Osteocyte (in vitro differentiated cells): Measurements from ENCODE around the gene USH1G. TPM values are rescaled to one million over a fixed set of nuclear protein-coding genes. Genes with fewer than 3 reads are reported as not detected.
"Not testable (repeated sequence)": the region's sequence is repeated elsewhere in the genome, so short reads cannot be mapped to it uniquely, and the experiment has no call there.

Source experiments
- DNase-seq: peaks from one replicate; pipeline ENCODE4 v3.0.0; 2021; ENCODE audit warnings: mixed read lengths; ENCODE audit not compliant: unreplicated experiment; ENCODE audit errors: extremely low spot score
- H3K27ac Mint-ChIP-seq: one replicate; pipeline ENCODE4 v1.8.0; 2021; ENCODE audit warnings: mild to moderate bottlenecking, mixed read lengths; ENCODE audit not compliant: unreplicated experiment
- H3K27me3 Mint-ChIP-seq: one replicate; pipeline ENCODE4 v1.8.0; 2021; ENCODE audit warnings: mixed read lengths; ENCODE audit not compliant: unreplicated experiment
- H3K36me3 Mint-ChIP-seq: one replicate; pipeline ENCODE4 v1.8.0; 2021; ENCODE audit warnings: mixed read lengths; ENCODE audit not compliant: unreplicated experiment
- H3K4me1 Mint-ChIP-seq: one replicate; pipeline ENCODE4 v1.8.0; 2021; ENCODE audit warnings: mixed read lengths; ENCODE audit not compliant: unreplicated experiment
- H3K4me3 Mint-ChIP-seq: one replicate; pipeline ENCODE4 v1.8.0; 2021; ENCODE audit warnings: mild to moderate bottlenecking, moderate library complexity, mixed read lengths; ENCODE audit not compliant: unreplicated experiment
- H3K9me3 Mint-ChIP-seq: one replicate; pipeline ENCODE4 v1.8.0; 2021; ENCODE audit warnings: mixed read lengths; ENCODE audit not compliant: unreplicated experiment
- total RNA-seq: library from RNA; stranded (reverse); gene quantifications from 2 replicates; pipeline ENCODE4 v1.2.1, GENCODE V29; 2021
- TF ChIP-seq, protein P1 (sequence below): fragments of 200-600 bp; sonication (generic); IDR thresholded peaks from 2 replicates; pipeline ENCODE4 v1.5.0; 2021; ENCODE audit warnings: antibody characterized with exemption, mild to moderate bottlenecking, moderate library complexity

USH1G gene
- total RNA-seq, 1 donor from 2014 or later: not detected

DNA sequence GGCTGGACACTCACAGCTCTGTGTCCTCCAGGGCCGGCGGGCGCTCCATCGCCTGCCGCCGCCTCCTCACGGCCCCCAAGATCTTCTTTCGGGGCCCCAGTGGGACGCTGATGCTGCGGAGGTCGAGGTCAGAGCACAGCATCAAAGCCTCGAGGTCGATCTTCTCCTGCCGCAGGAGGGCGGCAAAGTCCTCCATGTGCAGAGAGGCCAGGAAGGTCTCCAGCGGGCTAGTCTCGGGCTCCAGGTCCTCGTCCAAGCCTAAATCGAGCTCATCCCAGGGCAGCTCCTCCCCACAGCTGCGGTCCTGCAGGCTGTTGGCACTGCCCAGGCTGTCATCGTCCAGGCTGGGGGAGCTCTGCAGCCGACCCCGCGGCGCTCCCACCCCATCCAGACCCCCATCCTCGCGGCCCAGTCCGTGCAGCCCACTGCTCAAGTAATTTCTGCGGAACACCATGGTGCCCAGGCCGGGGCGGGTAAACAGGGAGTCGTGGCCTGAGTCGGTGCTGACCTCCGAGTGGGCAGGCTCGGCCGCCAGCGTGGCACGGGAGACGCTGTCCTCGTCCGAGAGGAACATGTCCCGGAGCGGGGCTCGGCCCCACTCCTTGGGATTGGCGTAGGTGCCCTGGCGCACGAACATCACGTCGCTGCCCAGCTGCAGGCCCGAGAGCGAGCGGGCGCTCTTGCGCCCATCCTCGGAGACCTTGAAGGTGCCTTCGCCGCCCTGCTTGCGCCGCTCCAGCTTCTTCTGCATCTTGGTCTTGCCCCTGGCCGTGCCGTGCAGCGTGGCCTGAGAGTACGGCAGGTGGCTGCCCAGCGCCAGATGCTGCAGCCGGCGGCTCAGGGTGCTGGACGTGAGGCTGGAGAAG, 3.4 kb downstream of the USH1G start:
- Mint-ChIP-seq H3K27ac (no peak overlapping the region), H3K4me3 (no peak overlapping the region), H3K36me3 (no peaks in the 10 kb centered on the region), H3K9me3 (no peaks in the 10 kb centered on the region), H3K4me1 (peaks cover 2% of the 10 kb centered on the region), H3K27me3 (peaks cover 16% of the 10 kb centered on the region)
- TF ChIP-seq, protein P1, sequence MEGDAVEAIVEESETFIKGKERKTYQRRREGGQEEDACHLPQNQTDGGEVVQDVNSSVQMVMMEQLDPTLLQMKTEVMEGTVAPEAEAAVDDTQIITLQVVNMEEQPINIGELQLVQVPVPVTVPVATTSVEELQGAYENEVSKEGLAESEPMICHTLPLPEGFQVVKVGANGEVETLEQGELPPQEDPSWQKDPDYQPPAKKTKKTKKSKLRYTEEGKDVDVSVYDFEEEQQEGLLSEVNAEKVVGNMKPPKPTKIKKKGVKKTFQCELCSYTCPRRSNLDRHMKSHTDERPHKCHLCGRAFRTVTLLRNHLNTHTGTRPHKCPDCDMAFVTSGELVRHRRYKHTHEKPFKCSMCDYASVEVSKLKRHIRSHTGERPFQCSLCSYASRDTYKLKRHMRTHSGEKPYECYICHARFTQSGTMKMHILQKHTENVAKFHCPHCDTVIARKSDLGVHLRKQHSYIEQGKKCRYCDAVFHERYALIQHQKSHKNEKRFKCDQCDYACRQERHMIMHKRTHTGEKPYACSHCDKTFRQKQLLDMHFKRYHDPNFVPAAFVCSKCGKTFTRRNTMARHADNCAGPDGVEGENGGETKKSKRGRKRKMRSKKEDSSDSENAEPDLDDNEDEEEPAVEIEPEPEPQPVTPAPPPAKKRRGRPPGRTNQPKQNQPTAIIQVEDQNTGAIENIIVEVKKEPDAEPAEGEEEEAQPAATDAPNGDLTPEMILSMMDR: no peak
- DNase-seq: no peak

DNA sequence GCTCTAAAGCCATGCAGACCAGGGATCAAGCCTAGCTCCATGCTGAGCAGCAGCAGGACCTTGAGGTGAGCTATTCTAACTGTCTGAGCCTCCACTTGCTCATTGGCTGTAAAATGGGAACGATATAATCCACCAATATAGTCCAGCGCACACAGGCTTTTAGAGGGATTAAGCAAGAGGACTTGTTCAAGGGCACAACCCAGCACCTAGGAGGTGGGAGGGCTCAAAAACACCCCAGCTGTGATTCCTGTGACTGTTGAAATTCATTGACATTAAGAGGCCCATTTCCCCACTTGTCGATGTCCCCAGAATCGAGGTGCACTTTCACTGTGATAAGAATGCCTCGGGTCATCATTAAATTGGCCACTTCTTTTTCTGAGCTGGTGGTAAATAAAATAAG, 4.1 kb downstream of the USH1G start:
- TF ChIP-seq, protein P1: no peak
- H3K9me3 Mint-ChIP-seq: no peaks in the 10 kb centered on the region
- peaks cover 2% of the 10 kb centered on the region for H3K4me1 Mint-ChIP-seq
- H3K27me3 Mint-ChIP-seq: peaks cover 11% of the 10 kb centered on the region
- DNase-seq: no peak
- H3K36me3 Mint-ChIP-seq: no peaks in the 10 kb centered on the region
- H3K27ac Mint-ChIP-seq: no peak overlapping the region
- H3K4me3 Mint-ChIP-seq: no peak overlapping the region

DNA sequence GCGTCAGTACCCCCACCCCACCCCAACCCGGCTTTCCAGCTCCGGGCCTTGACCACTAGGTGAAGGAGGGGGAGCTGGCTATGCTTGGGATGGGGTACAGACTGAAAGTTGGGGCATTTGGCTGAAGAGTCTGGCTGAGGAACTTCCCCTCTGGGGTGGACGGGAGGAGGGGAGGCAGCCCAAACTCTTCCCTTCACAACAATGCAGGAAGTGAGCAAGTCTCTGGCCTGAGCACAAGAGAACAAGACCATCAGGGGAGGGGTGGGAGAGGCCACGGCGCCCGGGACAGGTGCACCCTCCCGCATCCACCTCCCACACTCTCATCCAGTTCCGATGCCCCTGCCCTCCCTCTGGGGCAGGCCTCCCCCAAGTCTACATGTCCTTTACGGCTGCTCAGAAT, 5.6 kb downstream of the USH1G start:
- Mint-ChIP-seq H3K27ac (no peak overlapping the region), H3K27me3 (peaks cover 7% of the 10 kb centered on the region), H3K36me3 (no peaks in the 10 kb centered on the region), H3K9me3 (no peaks in the 10 kb centered on the region), H3K4me3 (no peak overlapping the region), H3K4me1 (no peaks in the 10 kb centered on the region)
- TF ChIP-seq, protein P1: no peak
- no peak for DNase-seq

DNA sequence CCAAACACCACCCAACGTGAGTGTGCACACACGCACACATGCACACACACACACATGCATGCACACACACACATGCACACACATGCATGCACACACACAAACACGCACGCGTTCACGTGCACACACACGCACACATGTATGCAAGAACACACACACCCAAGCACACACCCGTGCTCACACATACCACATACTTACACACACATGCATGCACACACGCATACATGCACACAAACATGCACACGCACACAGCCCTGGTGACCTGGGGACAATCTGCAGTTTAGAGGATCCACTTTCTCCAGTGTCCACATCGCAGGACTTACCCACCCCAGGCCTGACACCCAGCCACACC, 6.2 kb downstream of the USH1G start:
- Mint-ChIP-seq H3K9me3 (no peaks in the 10 kb centered on the region), H3K27me3 (peaks cover 8% of the 10 kb centered on the region), H3K36me3 (no peaks in the 10 kb centered on the region), H3K27ac (no peak overlapping the region), H3K4me1 (no peaks in the 10 kb centered on the region), H3K4me3 (no peak overlapping the region)
- no peak for DNase-seq
- TF ChIP-seq, protein P1: no peak

DNA sequence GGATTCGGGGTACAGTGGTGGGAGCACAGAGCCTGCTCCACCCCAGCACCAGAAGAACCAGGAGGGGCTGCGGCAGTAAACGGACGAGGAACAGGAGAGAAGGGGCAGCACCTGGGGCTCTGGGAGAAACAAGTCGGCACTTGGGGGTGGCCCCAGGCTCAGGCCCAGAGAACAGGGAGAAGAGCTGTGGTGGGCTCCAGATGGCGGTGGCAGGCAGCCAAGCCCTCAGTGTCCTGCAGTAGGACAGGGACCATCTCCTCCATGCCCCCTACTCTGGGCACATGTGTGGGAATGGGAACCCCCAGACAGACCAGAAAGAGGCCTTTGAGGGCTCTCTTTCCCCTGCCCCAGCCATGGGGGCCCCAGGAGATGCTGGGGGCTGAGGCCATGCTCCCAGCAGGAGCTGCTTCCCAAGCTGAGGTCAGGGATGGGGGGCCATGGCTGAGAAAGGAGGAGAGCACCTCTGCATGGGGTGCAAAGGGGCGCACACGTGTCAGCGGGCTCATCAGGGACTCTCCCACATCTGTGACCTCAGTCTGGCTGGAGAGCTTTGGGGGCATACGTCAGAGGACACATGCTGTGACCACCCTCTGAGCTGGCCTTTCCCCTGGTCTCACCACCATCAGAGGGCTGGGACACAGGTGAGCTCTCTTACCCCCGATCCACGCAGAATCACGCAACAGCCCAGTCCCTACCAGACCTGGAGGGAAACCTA, 6.8 kb downstream of the USH1G start:
- TF ChIP-seq, protein P1: no peak
- DNase-seq: no peak
- H3K27ac Mint-ChIP-seq: no peak overlapping the region
- H3K27me3 Mint-ChIP-seq: peaks cover 8% of the 10 kb centered on the region
- no peaks in the 10 kb centered on the region for H3K9me3 Mint-ChIP-seq
- H3K36me3 Mint-ChIP-seq: no peaks in the 10 kb centered on the region
- H3K4me1 Mint-ChIP-seq: no peaks in the 10 kb centered on the region
- H3K4me3 Mint-ChIP-seq: no peak overlapping the region

DNA sequence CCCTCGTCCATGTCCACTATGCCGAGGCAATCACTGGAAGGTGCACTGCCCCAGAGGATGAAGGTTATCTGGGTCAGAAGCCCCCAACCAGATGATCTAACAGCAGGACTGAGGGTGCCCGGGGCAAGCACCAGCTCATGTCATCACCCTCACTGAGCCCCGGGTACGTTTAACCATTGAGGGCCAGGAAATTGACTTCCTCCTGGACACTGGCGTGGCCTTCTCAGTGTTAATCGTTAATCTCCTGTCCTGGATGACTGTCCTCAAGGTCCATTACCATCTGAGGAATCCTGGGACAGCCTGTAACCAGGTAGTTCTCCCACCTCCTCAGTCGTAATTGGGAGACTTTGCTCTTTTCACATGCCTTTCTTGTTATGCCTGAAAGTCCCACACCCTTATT, 11.6 kb downstream of the USH1G start:
- H3K27me3 Mint-ChIP-seq: peaks cover 40% of the 10 kb centered on the region
- H3K27ac Mint-ChIP-seq, H3K9me3 Mint-ChIP-seq, H3K4me3 Mint-ChIP-seq, H3K4me1 Mint-ChIP-seq, H3K36me3 Mint-ChIP-seq, DNase-seq: not testable (repeated sequence)

DNA sequence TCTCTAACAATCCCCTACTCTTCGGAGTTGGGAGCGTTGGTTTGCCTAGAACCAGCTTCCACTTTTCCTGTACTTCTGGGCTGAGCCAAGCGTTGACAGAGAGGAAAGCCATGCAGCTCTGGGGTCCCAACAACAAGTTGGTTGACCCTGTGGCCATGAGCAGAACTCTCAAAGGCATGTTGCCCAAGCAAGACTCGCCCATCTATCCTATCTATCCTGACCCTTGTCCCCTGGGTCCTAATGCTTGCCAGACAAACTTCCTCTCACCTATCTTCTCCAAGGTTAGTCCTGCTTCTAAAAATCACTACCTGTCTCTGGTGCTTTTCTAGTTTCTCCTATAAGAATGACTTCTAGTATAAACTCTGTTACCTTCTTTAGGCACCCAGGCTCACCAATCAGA, 14.0 kb downstream of the USH1G start:
- H3K9me3 Mint-ChIP-seq, H3K27ac Mint-ChIP-seq, H3K36me3 Mint-ChIP-seq: not testable (repeated sequence)

More for the DNA sequence above, 14.0 kb downstream of the USH1G start:
- not testable (repeated sequence) for H3K4me1 Mint-ChIP-seq, H3K4me3 Mint-ChIP-seq, DNase-seq
- peaks cover 40% of the 10 kb centered on the region for H3K27me3 Mint-ChIP-seq
